Stimulated activated CD8-positive, alpha-beta memory T cell treated with anti-CD3 and anti-CD28 coated beads, Interleukin-4, amount 100 ng/mL, for 24 hours (primary cell): ENCODE measurements around the gene CRABP2.

ENCODE experiments used
- DNase-seq: peaks from one replicate; pipeline ENCODE4 v3.0.0-alpha.2; 2020; ENCODE audit warnings: low read depth

The CRABP2 gene

GRCh38 chr1:156689953-156690674 is 15.3 kb downstream of the CRABP2 start:
- DNase-seq, result no peak

- peak; percentile 61 for DNase-seq
Measured at GRCh38 chr1:156689035-156689952, 16.1 kb downstream of the CRABP2 start.

- no peak for DNase-seq
Measured at GRCh38 chr1:156684227-156684782, 21.1 kb downstream of the CRABP2 start.

- no peak for DNase-seq
Measured at GRCh38 chr1:156682166-156682890, 23.1 kb downstream of the CRABP2 start.

- no peak for DNase-seq
Measured at GRCh38 chr1:156681196-156681960, 24.0 kb downstream of the CRABP2 start.

- no peak for DNase-seq
Measured at GRCh38 chr1:156680056-156680455, 25.3 kb downstream of the CRABP2 start.

- no peak for DNase-seq
Measured at GRCh38 chr1:156677616-156678596, 27.5 kb downstream of the CRABP2 start.

GRCh38 chr1:156676820-156677615 is 28.4 kb downstream of the CRABP2 start, which contains the start of gene NES:
NES (minus strand) TSS chr1:156677407; CDS start chr1:156677264, 143 bp downstream.
- no peak for DNase-seq

GRCh38 chr1:156676114-156676819 is 29.1 kb downstream of the CRABP2 start:
- no peak for DNase-seq

GRCh38 chr1:156675210-156676113 is 29.9 kb downstream of the CRABP2 start:
- DNase-seq, result no peak

GRCh38 chr1:156673387-156674121 is 31.8 kb downstream of the CRABP2 start:
- no peak for DNase-seq

GRCh38 chr1:156671804-156672203 is 33.6 kb downstream of the CRABP2 start:
- no peak for DNase-seq

GRCh38 chr1:156670791-156671190 is 34.6 kb downstream of the CRABP2 start:
- no peak for DNase-seq

- no peak for DNase-seq
Measured at GRCh38 chr1:156670359-156670758, 35.0 kb downstream of the CRABP2 start.

- no peak for DNase-seq
Measured at GRCh38 chr1:156669794-156670193, 35.6 kb downstream of the CRABP2 start.

GRCh38 chr1:156668801-156669637 is 36.4 kb downstream of the CRABP2 start:
- no peak for DNase-seq
